Neural crest cell (in vitro differentiated cells): ENCODE results near the gene HK3. TPM values are rescaled to one million over a fixed set of nuclear protein-coding genes. Genes with fewer than 3 reads are reported as not detected.

Experiments used
- DNase-seq: peaks from one replicate; pipeline ENCODE4 v3.0.0; 2021; ENCODE audit warnings: low read depth, mixed read lengths, low spot score
- H3K27ac Mint-ChIP-seq: one replicate; pipeline ENCODE4 v1.8.0; 2021; ENCODE audit warnings: mild to moderate bottlenecking, mixed read lengths; ENCODE audit not compliant: unreplicated experiment
- H3K27me3 Mint-ChIP-seq: 2 replicates; pipeline ENCODE4 v1.8.0; 2021; ENCODE audit warnings: low read depth, mild to moderate bottlenecking, mixed read lengths
- H3K36me3 Mint-ChIP-seq: 2 replicates; pipeline ENCODE4 v1.8.0; 2021; ENCODE audit warnings: low read depth, mild to moderate bottlenecking, mixed read lengths
- H3K4me1 Mint-ChIP-seq: 2 replicates; pipeline ENCODE4 v1.8.0; 2021; ENCODE audit warnings: mixed read lengths
- H3K4me3 Mint-ChIP-seq: one replicate; pipeline ENCODE4 v1.8.0; 2021; ENCODE audit warnings: mild to moderate bottlenecking, mixed read lengths
- H3K9me3 Mint-ChIP-seq: 2 replicates; pipeline ENCODE4 v1.8.0; 2021; ENCODE audit warnings: mixed read lengths
- total RNA-seq: library from RNA; stranded (reverse); gene quantifications from 2 replicates; pipeline ENCODE4 v1.2.1, GENCODE V29; 2021
- TF ChIP-seq, protein P1 (sequence below): fragments of 200-600 bp; sonication (generic); conservative IDR thresholded peaks from 2 replicates; pipeline ENCODE4 v1.5.0; 2021; ENCODE audit warnings: antibody characterized with exemption, mild to moderate bottlenecking

The HK3 gene
- total RNA-seq, 1 donor from 2014 or later: not detected

DNA sequence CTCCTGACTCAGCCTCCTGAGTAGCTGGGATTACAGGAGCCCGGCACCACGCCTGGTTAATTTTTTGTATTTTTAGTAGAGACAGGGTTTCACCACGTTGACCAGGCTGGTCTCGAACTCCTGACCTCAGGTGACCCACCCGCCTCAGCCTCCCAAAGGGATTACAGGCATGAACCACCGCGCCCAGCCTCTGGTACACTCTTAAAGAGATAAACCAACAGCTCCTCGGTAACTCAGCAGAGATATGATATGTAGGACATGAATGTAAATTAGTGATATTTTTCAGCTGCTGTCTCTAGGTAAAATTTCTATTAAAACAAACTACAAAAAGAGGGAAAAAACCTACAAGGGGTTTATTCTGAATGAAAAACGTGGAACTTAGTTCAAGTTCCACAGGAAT lies 42.8 kb upstream of the HK3 start:
- Mint-ChIP-seq H3K27ac (no peak overlapping the region), H3K9me3 (no peaks in the 10 kb centered on the region), H3K4me1 (no peaks in the 10 kb centered on the region), H3K36me3 (peaks cover 10% of the 10 kb centered on the region), H3K4me3 (no peak overlapping the region), H3K27me3 (no peaks in the 10 kb centered on the region)
- DNase-seq: no peak
- TF ChIP-seq, protein P1, sequence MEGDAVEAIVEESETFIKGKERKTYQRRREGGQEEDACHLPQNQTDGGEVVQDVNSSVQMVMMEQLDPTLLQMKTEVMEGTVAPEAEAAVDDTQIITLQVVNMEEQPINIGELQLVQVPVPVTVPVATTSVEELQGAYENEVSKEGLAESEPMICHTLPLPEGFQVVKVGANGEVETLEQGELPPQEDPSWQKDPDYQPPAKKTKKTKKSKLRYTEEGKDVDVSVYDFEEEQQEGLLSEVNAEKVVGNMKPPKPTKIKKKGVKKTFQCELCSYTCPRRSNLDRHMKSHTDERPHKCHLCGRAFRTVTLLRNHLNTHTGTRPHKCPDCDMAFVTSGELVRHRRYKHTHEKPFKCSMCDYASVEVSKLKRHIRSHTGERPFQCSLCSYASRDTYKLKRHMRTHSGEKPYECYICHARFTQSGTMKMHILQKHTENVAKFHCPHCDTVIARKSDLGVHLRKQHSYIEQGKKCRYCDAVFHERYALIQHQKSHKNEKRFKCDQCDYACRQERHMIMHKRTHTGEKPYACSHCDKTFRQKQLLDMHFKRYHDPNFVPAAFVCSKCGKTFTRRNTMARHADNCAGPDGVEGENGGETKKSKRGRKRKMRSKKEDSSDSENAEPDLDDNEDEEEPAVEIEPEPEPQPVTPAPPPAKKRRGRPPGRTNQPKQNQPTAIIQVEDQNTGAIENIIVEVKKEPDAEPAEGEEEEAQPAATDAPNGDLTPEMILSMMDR: no peak

DNA sequence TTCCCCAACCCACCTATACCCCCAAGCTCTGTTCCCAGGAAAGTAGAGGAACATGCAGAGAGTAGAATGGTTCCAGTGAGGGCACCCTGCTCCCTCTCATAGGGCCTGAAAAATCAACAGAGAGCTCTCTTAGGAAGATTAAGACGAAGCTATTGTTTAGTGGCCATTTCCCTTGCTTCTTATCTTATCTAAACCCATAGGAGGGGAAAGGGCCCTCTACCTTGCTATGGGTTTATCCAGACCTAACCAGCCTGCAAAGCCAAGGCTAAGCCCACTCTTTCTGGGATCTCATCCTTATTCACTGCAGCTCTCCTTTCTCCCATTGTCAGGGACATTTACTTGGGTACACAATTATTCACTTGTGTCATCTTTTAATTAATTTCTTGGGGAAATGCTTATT lies 39.3 kb upstream of the HK3 start:
- H3K36me3 Mint-ChIP-seq: peaks cover 6% of the 10 kb centered on the region
- no peaks in the 10 kb centered on the region for H3K9me3 Mint-ChIP-seq
- no peaks in the 10 kb centered on the region for H3K4me1 Mint-ChIP-seq
- no peak for DNase-seq
- no peak overlapping the region for H3K27ac Mint-ChIP-seq
- TF ChIP-seq, protein P1: no peak
- H3K4me3 Mint-ChIP-seq: no peak overlapping the region
- no peaks in the 10 kb centered on the region for H3K27me3 Mint-ChIP-seq

DNA sequence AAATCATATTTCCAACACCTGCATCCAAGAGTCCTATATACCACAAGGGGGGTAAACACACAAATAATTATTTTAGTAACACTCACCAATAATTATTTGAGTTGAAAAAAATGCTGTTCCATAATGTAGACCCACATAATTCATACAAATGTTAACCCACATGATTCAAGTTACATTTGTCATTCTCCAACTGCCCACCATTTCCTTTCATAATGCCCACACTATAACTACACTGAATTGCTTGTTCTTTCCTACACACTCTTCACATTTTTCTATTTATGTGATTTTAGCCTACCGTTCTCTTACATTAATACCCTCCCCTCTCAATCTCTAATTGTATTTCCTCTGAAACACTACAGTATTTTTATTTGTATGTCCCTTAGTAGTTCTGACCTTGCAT lies 35.9 kb upstream of the HK3 start:
- H3K9me3 Mint-ChIP-seq: no peaks in the 10 kb centered on the region
- H3K4me3 Mint-ChIP-seq: no peak overlapping the region
- TF ChIP-seq, protein P1: no peak
- H3K27me3 Mint-ChIP-seq: no peaks in the 10 kb centered on the region
- DNase-seq: no peak
- peaks cover 5% of the 10 kb centered on the region for H3K36me3 Mint-ChIP-seq
- H3K4me1 Mint-ChIP-seq: no peaks in the 10 kb centered on the region
- H3K27ac Mint-ChIP-seq: no peak overlapping the region

DNA sequence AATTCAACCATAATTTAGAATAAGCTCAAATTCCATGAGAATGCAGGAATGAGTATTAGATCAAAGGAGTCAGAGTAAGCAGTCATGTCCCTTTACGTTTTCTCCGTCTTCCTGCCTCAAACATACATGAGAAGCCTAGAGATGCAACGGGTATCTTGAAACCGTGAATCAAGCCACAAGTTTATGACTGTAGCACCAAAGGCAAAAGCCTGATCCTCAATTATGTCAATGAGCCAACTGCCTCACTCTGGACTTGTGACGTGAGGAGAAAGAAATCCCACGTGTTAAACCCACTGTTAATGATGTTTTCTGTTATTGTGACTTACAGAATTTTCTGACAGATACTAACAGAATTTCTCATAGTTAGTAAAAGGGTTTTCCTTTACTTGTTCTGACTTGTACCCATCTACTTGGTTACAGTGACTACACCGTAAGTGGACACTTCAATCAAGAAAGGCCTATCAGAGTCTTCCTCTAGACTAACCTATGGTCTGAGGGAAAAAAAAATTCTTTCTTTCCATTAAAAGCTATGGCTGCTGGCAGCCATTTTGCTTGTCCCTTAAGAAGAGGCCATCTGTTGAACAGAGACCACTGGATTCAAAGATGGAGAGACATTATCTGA lies 35.3 kb upstream of the HK3 start:
- Mint-ChIP-seq H3K27me3 (no peaks in the 10 kb centered on the region), H3K36me3 (peaks cover 5% of the 10 kb centered on the region), H3K4me1 (no peaks in the 10 kb centered on the region), H3K27ac (no peak overlapping the region), H3K9me3 (no peaks in the 10 kb centered on the region), H3K4me3 (no peak overlapping the region)
- TF ChIP-seq, protein P1: no peak
- DNase-seq: no peak

DNA sequence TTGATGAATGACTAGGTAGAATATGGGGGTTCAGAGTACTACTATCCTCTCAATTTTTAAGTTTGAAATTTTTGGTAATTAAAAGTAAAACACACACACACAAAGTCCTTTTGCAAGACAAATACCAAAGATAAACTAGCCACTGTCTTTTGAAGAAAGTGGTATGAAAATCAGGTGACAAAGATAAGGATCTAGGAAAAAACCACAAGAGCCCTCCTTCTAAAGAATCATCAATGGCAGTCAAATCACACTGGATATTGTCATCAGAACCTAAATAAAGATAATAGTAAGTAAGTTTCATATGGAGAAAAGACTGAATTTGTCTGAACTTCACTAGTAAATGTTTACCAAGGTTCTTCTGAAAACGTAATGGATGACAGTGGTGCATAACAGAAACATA lies 30.5 kb upstream of the HK3 start:
- Mint-ChIP-seq H3K9me3 (no peaks in the 10 kb centered on the region), H3K4me3 (no peak overlapping the region), H3K36me3 (peaks cover 7% of the 10 kb centered on the region), H3K27ac (no peak overlapping the region), H3K27me3 (no peaks in the 10 kb centered on the region), H3K4me1 (no peaks in the 10 kb centered on the region)
- DNase-seq: no peak
- TF ChIP-seq, protein P1: no peak
